Activated CD8-positive, alpha-beta memory T cell treated with anti-CD3 and anti-CD28 coated beads for 24 hours (primary cell): ENCODE measurements around the gene FCGR3A.
"Not testable (repeated sequence)": the region's sequence is repeated elsewhere in the genome, so short reads cannot be mapped to it uniquely, and the experiment has no call there.

Experiments used
- DNase-seq: peaks from one replicate; pipeline ENCODE4 v3.0.0-alpha.2; 2020

Gene FCGR3A

GRCh38 chr1:161556143-161556542, 6.5 kb upstream of the FCGR3A start:
- DNase-seq, result not testable (repeated sequence)

GRCh38 chr1:161554815-161555417, 5.3 kb upstream of the FCGR3A start:
- DNase-seq, result not testable (repeated sequence)

GRCh38 chr1:161554340-161554739, 4.7 kb upstream of the FCGR3A start:
- DNase-seq, result not testable (repeated sequence)

- not testable (repeated sequence) for DNase-seq
These were observed 4.0 kb upstream of the FCGR3A start for GRCh38 chr1:161553631-161554030.

GRCh38 chr1:161550942-161551341, 1.3 kb upstream of the FCGR3A start:
- not testable (repeated sequence) for DNase-seq

GRCh38 chr1:161548749-161549406, 740 bp downstream of the FCGR3A start:
- not testable (repeated sequence) for DNase-seq

GRCh38 chr1:161547995-161548741, 1.4 kb downstream of the FCGR3A start:
- DNase-seq, result not testable (repeated sequence)

GRCh38 chr1:161545005-161545731, 4.5 kb downstream of the FCGR3A start:
- DNase-seq, result not testable (repeated sequence)

- not testable (repeated sequence) for DNase-seq
These were observed 6.5 kb downstream of the FCGR3A start for GRCh38 chr1:161543125-161543524.

- not testable (repeated sequence) for DNase-seq
These were observed 7.5 kb downstream of the FCGR3A start for GRCh38 chr1:161542091-161542559.

- not testable (repeated sequence) for DNase-seq
These were observed 9.1 kb downstream of the FCGR3A start for GRCh38 chr1:161540570-161540960.

- peak; percentile 100 for DNase-seq
These were observed 9.7 kb downstream of the FCGR3A start for GRCh38 chr1:161539731-161540569.

- not testable (repeated sequence) for DNase-seq
These were observed 10.6 kb downstream of the FCGR3A start for GRCh38 chr1:161538925-161539479.

GRCh38 chr1:161537068-161537669, 12.4 kb downstream of the FCGR3A start:
- DNase-seq, result not testable (repeated sequence)

GRCh38 chr1:161532644-161533567, 16.7 kb downstream of the FCGR3A start:
- not testable (repeated sequence) for DNase-seq

GRCh38 chr1:161531986-161532643, 17.5 kb downstream of the FCGR3A start:
- no peak for DNase-seq

- DNase-seq, result peak; percentile 97
These were observed 18.7 kb downstream of the FCGR3A start for GRCh38 chr1:161530671-161531641.

- peak; percentile 88 for DNase-seq
These were observed 19.5 kb downstream of the FCGR3A start for GRCh38 chr1:161530158-161530557.
